ENCODE data around the gene HLA-DMA.
A peak's percentile ranks its signal among the peaks of the same experiment; 100 is the strongest.

The HLA-DMA gene

DNA sequence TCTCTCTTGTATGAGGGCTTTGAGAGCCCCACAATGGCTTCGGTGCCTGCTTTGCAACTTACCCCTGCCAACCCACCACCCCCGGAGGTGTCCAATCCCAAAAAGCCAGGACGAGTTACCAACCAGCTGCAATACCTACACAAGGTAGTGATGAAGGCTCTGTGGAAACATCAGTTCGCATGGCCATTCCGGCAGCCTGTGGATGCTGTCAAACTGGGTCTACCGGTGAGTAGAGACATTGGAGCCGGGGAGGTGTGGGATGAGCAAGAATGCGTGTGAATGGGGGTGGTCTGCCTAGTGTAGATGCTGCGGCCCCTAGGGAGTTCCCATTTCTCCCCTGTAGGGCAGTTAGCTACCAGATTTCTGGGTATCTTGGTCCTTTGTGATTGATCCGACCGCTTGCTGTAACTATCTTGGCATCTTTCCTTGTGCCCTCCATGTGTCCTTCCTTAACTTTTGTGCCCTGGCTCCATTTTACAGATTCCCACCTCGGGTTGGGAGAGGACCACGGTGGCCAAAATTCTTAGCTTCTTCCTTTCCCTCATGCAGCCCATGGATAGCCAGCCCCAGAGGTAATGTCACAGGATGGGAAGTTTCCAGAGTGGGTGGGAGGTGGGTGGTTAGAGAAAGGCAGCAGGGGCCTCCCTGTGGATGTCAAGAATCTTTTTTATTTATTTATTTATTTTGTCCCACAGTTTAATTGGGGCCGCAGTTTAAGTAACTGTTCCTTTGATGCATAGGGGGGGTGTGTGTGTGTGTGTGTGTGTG lies 21.8 kb upstream of the HLA-DMA start:
- DNase-seq (ENCODE audit: low spot score) = no peak

DNA sequence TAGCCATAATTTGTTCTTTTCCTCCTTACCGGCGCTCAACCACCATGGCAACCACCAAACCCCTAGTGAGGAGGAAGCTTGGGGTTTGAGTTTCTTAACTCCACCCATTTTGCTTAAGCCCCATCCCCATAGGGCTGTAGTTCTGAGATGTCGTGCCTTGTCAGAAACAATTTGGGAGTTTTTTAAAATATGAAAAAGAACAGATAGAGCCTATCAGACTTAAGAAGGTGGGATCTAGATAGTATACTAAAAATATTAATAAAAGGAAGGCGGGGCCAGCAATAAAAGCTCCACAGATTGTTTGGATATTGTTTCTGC lies 21.1 kb upstream of the HLA-DMA start:
- DNase-seq (ENCODE audit: low spot score) = peak; percentile 66

DNA sequence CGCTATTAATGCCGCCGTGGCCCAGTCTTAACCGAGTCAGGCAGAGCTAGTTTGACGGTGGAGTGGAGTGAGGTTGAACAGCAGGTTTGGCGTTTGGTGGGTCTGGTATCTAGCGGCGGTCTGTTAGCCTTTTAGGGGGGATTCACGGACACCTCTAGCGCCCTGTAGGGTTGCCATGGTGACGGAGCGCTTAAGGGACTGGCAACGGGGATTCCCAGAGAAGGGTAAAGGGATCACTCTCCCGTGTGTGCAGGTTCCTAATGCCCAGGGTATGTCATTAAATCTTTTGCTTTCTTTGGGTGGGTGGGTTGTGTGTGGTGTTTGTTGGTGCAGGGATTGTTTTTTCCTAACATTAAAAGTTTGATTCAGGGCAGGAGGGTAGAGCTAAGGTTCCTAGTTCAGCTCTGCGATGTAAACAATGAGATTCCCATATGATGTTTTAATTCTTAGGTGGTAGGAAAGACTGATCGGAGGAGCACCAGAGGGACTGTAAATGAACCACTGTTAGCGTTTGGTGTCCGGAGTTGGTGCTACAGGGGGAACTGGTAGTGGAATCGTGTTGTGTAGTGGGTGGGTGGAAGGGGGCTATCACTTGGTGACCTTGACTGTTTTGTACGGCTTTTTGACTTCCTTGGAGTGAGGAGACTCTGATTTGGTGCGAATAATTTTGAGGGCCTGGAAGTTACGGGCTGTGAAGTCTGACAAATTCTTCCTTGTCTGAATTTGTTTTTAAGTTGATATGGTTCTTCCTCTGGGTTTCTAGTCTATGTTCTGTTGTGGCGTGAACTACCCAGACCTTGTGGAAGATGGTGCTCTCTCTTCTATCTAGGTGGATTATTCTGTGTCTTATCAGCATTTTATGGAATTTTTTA lies 20.5 kb upstream of the HLA-DMA start:
- DNase-seq (ENCODE audit: low spot score) = no peak

DNA sequence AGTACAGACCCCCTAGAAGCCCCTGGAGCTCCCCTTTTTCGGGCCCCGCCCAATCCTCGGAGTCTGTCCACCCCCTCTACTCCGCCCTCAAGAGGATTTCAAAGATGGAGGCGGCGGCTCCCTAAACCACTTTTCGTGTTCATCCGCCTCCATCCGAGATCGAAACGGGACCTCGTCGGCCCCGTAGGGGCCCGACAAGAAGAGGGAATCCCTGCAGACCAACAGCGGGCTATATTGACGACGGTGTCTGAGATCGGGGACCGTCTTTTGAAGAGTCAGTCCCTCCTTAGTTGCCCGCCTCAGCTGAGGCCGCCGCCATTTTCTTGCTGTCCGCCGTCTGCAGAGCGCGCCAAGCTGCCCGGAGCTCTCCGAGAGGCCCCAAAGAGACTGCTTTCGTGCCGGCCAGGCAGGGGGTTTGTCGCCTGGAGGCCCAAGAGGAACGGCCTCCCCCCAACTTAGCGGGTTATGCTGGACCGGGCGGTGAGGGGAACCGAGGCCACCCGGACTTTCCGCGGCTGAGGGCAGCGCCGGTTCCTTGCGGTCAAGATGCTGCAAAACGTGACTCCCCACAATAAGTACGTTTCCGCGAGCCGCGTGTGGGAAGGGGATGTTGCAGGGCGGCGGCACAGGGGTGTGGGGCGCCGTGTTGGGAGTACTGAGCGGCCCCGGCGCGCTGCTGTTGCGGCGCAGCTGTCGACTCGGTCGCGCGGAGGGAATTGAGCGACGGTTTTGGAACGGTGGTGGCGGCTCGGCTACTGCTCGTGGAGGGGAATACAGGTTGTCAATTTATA lies 19.7 kb upstream of the HLA-DMA start:
- DNase-seq (ENCODE audit: low spot score) = no peak

DNA sequence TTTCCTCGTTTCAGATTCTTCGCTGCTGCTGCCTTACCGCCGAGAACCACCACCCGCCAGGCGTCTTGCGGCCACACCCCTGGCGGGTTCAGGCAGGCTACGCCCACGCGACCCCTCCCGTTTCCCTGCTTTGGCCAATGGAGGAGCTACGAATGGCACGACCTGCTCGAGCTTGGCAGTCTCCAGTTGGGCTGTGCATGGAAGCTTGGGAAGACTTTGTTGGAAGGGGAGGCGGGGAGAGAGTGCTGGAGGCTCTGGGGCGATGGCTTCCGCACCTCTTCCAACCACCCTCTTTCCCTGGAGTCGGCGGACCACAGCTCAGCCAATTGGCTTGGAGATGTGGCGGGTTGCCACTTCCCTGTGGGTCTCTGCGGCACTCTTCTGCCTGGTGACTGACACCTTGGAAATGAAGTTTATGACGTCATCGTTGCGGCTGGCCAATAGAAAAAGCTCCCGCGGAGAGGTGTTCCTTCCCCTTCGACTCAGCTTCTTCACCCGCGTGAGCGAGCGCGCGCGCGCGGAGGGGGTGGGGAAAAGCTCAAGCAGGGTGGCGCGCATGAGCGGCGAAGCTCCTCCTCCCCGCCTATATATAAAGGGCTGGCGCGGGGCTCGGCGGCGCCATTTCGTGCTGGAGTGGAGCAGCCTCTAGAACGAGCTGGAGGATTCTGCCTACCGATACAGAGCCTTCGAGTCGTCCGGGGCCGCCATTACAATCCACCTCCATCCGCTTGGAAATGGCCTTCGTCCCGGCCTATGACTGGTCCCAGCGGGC lies 18.9 kb upstream of the HLA-DMA start:
- peak; percentile 93 for DNase-seq (ENCODE audit: low spot score)

DNA sequence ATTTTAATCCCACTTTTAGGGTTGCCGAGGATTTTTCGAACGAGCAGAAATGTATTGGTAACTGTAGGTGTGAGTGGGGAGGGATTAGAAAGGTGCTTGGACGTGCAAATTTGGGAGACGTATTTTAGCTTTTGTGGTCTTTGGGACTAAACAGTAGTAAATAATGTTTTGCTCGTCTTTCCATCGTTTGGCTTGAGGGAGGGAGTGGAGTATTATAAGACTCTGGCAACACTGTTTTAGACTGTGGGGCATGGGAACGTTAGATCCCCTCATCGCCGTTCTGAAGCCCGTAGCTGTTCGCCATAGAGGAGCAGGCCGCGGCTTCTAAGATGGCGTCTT lies 18.3 kb upstream of the HLA-DMA start:
- DNase-seq (ENCODE audit: low spot score) = no peak

DNA sequence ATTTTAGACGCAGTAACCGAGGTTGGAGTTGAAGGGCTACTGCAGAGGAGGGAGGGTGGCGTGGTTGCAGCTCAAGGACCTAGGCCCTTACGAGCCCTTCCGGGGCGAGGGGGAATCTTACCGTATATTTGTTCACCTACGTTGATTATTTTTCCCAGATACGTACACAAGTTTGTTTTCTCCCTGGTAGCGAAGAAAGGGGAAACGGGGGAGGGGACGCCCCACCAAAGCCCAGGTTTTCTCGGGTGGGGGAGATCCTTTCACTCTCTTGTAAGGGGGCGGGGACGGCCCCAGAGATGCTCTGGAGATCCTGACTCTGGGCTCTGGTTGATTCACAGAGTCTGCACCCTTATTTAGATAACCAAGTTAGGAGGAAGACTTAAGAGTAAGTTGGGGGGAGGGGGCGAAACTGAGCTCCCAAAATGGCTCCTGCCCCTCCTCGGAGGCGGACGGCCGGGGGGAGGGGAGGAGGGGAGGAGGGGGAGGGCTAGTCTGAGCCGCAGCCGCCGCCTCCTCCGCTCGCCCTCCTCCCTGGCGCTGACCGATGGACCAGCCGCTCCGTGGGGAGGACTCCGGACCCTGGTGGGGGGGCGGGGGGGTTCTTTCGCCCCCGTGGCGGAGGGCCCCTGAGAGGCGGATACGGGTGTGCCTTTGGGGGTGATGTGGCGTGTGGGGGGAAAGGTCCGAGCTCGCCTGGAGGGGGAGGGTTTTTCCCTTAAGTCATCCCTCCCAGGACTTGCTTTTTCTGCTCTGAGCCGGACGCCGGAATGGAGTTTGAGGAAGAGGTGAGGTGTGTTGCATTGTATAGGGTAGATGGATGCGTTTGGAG lies 17.7 kb upstream of the HLA-DMA start:
- DNase-seq (ENCODE audit: low spot score) = peak; percentile 66

DNA sequence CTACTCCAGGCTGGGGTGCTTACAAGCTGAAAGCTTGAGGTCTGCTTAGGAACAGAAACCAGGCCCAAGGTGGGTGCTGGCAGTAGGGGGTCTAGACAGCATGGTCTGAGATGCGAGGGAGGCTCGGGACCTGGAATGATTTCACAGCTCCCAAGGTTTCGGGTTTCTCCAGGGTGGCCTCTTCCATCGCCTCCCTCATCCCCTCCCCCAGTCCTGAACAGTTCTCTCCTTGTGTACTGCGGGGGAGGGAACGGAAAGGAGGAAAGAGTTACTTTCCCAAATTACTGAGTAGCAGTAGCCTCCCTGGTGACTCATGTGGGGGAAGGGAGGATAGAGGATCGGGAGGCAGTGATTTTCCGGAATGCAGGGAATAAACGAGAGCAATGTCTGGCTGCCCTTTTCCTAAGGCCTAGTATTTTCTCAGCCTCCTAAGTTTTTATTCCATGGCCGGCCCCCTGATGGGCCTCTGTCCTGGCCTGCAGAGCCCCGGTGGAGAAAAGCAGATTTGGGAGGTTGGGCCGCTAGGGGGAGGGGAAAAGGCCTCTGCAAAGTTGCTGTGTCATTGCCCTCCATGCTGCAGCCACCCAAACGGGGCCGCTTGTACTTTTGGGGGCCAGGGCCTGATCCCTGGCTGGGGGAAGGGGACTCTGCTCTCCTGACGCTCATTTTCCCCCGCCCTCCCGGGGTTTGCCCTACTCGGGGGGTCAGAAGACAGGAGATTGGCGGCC lies 17.0 kb upstream of the HLA-DMA start:
- DNase-seq (ENCODE audit: low spot score) = no peak

DNA sequence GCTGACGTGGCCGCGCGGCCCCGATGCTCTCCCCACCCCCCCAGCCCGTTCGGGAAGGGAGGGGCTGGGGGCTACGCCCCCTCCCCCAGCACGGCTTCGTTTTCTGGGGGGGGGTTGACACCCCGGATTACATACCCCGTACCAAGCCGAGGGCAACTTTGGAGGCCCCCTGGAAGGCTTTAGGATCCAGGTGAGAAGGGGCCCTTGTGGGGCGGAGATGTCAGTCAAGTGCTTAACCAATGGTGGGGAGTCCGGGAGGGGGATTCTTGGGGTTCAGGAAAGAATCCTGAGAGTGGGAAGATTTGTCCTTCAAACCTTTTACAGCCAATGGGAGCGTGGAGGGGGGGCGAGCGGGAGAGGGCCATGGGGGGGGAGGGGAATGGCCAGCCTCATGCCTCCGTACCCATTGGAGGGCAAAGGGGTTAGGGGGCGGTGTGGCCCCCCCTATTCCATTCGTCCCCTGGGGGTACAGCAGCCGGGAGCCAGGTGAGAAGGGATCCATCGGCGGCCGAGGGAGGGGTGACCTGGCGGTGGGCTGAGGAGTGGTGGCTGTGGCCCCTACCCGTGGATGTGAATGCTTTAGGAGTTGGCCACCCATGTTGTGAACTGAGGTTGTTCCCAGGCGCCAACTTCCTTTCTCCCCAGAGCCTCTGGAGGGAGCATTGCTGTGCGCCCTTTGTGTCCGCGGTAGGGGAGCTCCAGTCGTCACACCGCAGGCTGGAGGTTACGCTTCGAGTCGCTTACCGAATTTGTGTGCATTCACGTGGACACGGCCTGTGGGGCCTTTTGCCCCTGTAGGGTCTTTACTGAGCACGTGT lies 16.2 kb upstream of the HLA-DMA start:
- peak; percentile 87 for DNase-seq (ENCODE audit: low spot score)

DNA sequence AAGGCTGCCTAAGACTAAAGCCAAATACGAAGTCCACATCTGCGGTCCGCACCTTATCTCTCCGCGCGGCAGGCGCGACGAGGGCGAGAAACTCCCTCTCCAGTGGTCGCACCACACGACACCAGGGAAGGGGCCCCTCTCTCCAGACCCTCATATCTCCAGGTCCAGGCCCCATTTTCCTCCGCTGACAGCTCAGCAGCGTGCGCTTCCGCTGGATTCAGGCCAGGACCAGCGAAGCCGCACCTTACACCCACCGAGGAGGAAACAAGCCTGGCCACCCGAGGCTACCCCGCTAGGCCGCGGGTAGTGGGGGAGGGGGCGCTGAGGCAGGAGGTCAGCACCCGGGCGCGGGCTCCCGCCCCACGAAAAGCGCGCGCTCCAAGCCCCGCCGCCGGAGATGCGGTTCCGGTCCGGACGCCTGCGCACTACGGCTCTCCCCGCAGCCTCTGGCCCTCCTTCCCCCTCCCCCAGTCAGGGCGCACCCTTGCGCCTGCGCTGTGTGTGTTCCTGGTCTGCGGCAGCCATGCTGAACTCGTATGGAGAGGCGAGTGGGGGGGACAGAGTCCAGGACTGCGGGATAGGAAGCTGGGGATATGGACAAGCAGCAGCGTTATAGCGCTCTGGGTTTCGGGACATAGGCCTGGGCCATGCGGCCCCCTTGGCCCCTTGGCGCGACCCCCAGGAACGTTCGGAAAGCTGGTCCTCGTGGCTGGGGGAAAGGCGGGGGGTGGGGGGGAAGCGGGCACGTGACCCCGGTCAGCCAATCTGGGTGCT lies 15.4 kb upstream of the HLA-DMA start, which contains the start of gene BRD2:
BRD2 (plus strand) TSS at position 502 of the 774 bp plus-strand sequence. CDS start 4,305 bp downstream, outside the sequence.
- peak; percentile 91 for DNase-seq (ENCODE audit: low spot score)

DNA sequence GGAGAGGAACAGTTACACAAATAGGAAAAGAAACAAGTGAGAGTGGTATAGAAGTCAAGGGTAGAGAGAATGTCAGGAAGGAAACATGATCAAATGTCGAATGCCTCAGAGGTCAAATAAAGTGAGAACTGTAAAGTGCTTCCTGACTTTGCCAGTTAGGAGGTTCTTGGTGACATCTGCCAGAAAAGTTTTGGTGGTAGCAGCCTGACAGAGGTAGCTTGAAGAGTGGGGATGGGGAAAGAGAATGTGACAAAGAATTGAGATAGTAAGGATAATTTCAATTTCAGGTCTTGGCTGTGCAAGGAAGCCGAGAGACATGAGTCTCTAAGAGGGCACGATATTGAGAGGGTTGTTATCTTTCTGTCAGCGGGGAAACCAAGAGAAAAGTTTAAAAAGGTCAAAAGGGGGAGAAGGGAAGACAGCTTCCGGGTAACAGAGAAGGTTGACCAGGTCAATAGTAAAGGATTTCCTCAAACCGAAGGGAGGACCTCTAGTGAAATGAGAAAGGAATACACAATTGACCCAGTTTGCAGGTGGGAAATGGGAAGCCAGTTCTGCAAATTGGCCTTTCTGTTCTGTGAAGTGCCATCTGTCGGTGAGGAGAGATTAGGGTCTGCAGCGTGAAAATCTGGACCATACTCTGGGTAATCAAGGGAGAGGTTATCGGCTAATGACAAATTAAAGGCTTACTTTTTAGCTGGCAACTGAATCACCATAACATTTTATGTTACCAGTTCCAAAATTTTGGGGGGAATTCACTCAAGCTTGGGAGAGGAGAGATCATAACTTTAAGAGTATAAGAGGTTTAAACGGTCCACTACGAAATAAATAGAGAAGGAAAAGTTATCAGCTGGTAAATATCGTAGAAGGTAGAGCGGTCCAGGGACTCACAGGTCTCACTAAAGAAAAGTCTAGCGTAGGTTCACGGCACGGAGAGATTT lies 14.5 kb upstream of the HLA-DMA start:
- no peak for DNase-seq (ENCODE audit: low spot score)

DNA sequence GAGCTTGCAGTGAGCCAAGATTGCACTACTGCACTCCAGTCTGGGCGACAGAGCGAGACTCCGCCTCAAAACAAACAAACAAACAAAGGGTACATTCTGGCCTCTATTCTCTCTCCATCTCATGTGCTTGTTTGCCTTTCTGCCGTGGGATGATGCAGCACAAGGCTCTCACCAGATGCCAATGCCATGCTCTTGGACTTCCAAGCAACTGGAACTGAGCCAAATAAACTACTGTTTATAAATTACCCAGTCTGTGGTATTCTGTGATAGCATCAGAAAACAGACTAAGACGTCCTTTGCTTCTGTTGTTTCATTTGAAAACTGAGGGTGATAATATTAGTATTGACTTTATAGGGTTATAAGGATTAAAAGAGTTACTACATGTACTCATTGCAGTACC lies 11.9 kb upstream of the HLA-DMA start:
- no peak for DNase-seq (ENCODE audit: low spot score)

DNA sequence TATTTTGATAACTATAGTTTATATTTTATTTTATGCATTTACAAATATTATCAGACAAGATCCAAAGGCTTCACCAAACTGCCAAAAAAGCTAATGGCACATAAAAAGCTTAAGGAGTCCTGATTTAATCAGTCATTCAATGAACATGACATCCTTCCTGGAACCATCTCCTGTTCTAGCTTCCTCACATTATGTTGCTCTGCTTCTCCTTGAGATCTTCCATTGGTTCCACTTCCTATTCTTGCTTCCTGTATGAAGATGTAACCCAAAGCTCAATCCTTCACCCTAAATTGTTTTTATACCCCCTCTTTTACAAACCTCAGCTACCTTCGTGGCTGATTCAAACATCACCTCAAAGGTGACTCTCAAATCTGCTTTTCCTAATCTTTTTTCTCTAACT lies 11.0 kb upstream of the HLA-DMA start:
- no peak for DNase-seq (ENCODE audit: low spot score)

DNA sequence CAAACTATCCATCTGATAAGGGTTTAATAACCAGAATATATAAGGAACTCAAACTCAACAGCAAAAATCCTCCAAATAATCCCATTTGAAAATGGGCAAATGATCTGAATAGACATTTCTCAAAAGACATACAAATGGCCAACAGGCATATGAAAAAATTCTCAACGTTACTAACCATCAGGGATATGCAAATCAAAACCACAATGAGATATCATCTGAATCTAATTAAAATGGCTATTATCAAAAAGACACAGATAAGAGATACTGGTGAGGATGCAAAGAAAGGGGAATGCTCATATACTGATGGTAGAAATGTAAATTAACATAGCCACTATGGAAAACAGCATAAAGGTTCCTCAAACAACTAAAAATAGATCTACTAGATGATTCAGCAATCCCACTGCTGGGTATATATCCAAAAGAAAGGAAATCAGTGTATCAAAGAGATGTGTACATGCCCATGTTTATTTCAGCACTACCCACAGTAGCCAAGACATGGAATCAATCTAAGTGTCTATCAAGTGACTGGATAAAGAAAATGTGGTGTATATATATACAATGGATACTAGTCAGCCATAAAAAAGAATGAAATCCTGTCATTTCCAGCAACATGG lies 9.4 kb upstream of the HLA-DMA start:
- no peak for DNase-seq (ENCODE audit: low spot score)

DNA sequence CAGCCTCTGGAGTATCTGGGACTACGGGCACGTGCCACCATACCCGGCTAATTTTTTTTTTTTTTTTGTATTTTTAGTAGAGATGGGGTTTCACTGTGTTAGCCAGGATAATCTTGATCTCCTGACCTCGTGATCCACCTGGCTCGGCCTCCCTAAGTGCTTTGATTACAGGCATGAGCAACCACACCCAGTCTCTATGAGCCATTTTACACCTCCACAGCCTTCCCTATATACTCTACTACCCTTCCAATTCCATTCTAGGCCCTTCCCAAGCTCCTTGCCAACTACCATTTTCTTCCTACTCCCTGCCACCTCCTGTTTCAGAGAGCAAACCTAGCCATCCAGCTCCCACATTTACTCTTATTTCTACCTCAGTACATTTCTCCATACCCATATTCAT lies 7.7 kb upstream of the HLA-DMA start:
- DNase-seq (ENCODE audit: low spot score) = no peak

DNA sequence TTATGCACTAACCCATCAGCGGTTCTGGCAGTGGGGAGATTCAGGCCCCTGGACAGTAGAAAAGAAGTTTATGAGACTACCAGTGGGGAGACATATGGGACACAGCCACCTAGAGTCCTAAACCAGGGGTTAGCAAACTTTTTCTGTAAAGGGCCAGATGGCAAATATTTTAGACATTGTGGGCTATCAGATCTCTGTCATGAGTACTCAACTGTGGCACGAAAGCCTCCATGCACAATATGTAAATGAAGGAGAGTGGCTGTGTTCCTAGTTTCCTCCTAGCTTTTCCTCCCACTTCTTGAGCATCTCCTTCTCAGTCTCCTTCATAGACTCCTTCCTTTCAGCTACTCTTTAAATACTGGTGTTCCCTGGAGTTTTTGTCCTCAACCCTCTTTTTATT lies 3.3 kb upstream of the HLA-DMA start:
- DNase-seq (ENCODE audit: low spot score) = no peak

All from D341Med (cell line).